Retinal pigment epithelial cell (primary cell): Measurements from ENCODE around the gene OR2AK2.

Experiments used
- DNase-seq: peaks from one replicate; pipeline ENCODE4 v3.0.0-alpha.2; 2010; ENCODE audit warnings: low read depth
- H3K4me3 ChIP-seq: 2 replicates; pipeline ENCODE4 v1.5.1; 2011; ENCODE audit warnings: mild to moderate bottlenecking, low read length, control low read depth, moderate library complexity
- CTCF ChIP-seq: conservative IDR thresholded peaks from 2 replicates; pipeline ENCODE4 v1.5.1; 2011; ENCODE audit warnings: low read depth, low read length, control low read depth, inconsistent platforms

OR2AK2 gene

GRCh38 chr1:248015803-248016202 lies 50.8 kb downstream of the OR2AK2 start:
- H3K4me3 ChIP-seq: no peak overlapping the region
- DNase-seq: no peak
- TF ChIP-seq CTCF: no peak
